ENCODE measurements around the gene CHCHD3. TPM values are rescaled to one million over a fixed set of nuclear protein-coding genes. Genes with fewer than 3 reads are reported as not detected.

Gene CHCHD3
- total and polyA plus RNA-seq, 9 of the 15 experiments (the other 6 are each of a cell fraction or from before 2014, with no cell fraction given): 66.2 to 279 (median 204) TPM

- no peak overlapping the region for H3K9ac ChIP-seq (ENCODE audit: insufficient read depth in 1 of 2, low read depth in 2 of 2, low read length in 2 of 2)
- POLR2A ChIA-PET: interaction anchor here (0.7 kb wide), 1 partner anchor 519 kb away, joined by 3 read pairs; no protein-coding TSS in a partner anchor
- ATAC-seq (no peak), FAIRE-seq (no peak), DNase-seq (ENCODE audit: extremely low read depth in 1 of 4, low spot score in 3 of 4) (no peak)
- no peak overlapping the region for H3K27ac ChIP-seq (ENCODE audit: extremely low read depth, low read depth, low read length)
- H3K4me3 ChIP-seq: no peak overlapping the region
- intact Hi-C loops (cut with micrococcal nuclease): no loop called here
- H3K4me1 ChIP-seq (replicated peaks in 1 of 2; ENCODE audit: control insufficient read depth in 2 of 2, insufficient read depth in 2 of 2, low read length in 2 of 2): no peaks in the 10 kb centered on the region; a peak in 1 of 5 replicates
- no peaks in the 10 kb centered on the region for H3K9me3 ChIP-seq (replicated peaks; ENCODE audit: control insufficient read depth, insufficient read depth, low read depth, low read length)
- CTCF ChIA-PET (ENCODE audit: low intra/inter-chr PET ratio): no interaction called here
- H3K4me2 ChIP-seq (ENCODE audit: insufficient read depth, low read length): no peak overlapping the region
- peaks cover 4% of the 10 kb centered on the region; the same call in 1 of the 2 replicates for H4K20me1 ChIP-seq (replicated peaks; ENCODE audit: control insufficient read depth, insufficient read depth, low read length)
- BruUV-seq (replicated peaks): no TSS peak
- H3K27me3 ChIP-seq (ENCODE audit: control insufficient read depth in 2 of 2, insufficient read depth in 2 of 2, low read length in 2 of 2): no peaks in the 10 kb centered on the region
- no peaks in the 10 kb centered on the region for H3K79me2 ChIP-seq (ENCODE audit: control insufficient read depth, insufficient read depth, low read length)
- peaks cover 8% of the 10 kb centered on the region; the same call in 1 of the 3 replicates for H3K36me3 ChIP-seq (ENCODE audit: control insufficient read depth, insufficient read depth, low read length)
- in situ Hi-C loops (cut with MboI): no loop called here
- no peaks in the 10 kb centered on the region for H3K9me1 ChIP-seq (ENCODE audit: control insufficient read depth, insufficient read depth, low read length)
- WGBS (ENCODE audit: insufficient coverage, low coverage, missing lambda C conversion rate): 82% methylated on average over 11 of the region's 11 CpGs
- no peak overlapping the region for H2AFZ ChIP-seq (ENCODE audit: low read depth, low read length)
- TF ChIP-seq MITF (IDR thresholded peaks at IDR 0.05) (no peak), ZBTB11 (CRISPR knock-in tag; IDR thresholded peaks at IDR 0.05) (no peak), PCBP1 (IDR thresholded peaks at IDR 0.05; ENCODE audit: low read depth, low read length, poor library complexity, severe bottlenecking) (no peak), RHOXF2B (CRISPR knock-in tag; conservative IDR thresholded peaks at IDR 0.05) (no peak), ZNF140 (CRISPR knock-in tag; IDR thresholded peaks at IDR 0.05) (no peak), PATZ1 (CRISPR knock-in tag; IDR thresholded peaks at IDR 0.05; ENCODE audit: borderline replicate concordance) (no peak)
- TF ChIP-seq, protein P1, sequence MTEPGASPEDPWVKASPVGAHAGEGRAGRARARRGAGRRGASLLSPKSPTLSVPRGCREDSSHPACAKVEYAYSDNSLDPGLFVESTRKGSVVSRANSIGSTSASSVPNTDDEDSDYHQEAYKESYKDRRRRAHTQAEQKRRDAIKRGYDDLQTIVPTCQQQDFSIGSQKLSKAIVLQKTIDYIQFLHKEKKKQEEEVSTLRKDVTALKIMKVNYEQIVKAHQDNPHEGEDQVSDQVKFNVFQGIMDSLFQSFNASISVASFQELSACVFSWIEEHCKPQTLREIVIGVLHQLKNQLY (CRISPR knock-in tag; conservative IDR thresholded peaks at IDR 0.05): no peak
- TF ChIP-seq, protein P2, sequence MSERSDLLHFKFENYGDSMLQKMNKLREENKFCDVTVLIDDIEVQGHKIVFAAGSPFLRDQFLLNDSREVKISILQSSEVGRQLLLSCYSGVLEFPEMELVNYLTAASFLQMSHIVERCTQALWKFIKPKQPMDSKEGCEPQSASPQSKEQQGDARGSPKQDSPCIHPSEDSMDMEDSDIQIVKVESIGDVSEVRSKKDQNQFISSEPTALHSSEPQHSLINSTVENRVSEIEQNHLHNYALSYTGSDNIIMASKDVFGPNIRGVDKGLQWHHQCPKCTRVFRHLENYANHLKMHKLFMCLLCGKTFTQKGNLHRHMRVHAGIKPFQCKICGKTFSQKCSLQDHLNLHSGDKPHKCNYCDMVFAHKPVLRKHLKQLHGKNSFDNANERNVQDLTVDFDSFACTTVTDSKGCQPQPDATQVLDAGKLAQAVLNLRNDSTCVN (CRISPR knock-in tag; IDR thresholded peaks at IDR 0.05): no peak
These were observed 216.3 kb downstream of the CHCHD3 start for GRCh38 chr7:132865366-132866143.

Data from K562 (cell line).